Suppressor macrophage treated with lipopolysaccharide for 1 hour (primary cell): ENCODE data around the gene S100A16.
"Not testable (repeated sequence)": the region's sequence is repeated elsewhere in the genome, so short reads cannot be mapped to it uniquely, and the experiment has no call there.

Source experiments
- DNase-seq, 3 donors: peaks; one replicate each; pipeline ENCODE4 v3.0.0-alpha.2; 2020 to 2022

The S100A16 gene, protein sequence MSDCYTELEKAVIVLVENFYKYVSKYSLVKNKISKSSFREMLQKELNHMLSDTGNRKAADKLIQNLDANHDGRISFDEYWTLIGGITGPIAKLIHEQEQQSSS

GRCh38 chr1:153612755-153613331 is at the start of gene S100A16:
TSS of gene S100A16 (minus strand) at chr1:153613137. CDS start at chr1:153608151, 4,986 bp downstream.
- no peak for DNase-seq

DNA sequence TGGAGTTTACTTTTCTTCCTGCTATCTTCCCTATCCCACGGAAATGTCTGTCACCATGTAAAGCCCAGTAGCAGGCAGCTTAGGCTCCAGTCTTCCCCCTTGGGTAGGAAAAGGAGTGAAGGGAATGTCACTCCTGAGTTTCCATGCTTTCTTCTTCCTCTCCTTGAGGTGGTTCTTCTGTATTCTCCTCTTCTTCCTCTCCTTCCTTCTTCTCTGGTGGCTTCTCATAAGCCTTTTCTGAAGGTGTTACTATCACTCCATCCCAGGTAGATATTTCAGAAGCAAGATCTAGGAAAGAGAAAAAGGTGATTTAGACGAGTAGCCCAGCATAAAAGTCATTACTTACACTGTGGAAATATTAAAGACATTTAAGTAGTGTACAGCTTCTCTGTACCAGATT is 49.3 kb upstream of the S100A16 start:
- DNase-seq = no peak

- DNase-seq = no peak
Measured at GRCh38 chr1:153661111-153661708, 48.3 kb upstream of the S100A16 start.

GRCh38 chr1:153659656-153660055 is 46.7 kb upstream of the S100A16 start:
- no peak for DNase-seq

DNA sequence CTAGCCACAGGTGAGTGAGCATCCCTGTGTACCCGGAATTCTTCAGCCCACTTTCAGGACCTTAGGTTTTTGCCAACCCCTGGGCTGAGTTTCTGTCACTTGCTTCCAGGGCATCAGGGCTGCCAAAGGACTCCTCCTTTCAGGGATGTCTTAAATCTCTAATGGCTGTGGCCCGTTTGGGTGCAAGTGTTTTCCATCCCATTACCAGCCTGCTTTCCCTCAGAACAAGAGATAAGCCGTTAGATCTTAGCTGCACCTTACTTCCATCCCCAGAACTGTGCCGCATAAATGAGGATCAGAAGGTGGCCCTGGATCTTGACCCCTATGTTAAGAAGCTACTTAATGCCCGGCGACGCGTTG is 46.2 kb upstream of the S100A16 start:
- DNase-seq = no peak

GRCh38 chr1:153658400-153659174 is 45.6 kb upstream of the S100A16 start, which contains the start of gene SNAPIN:
TSS of gene SNAPIN (plus strand) at chr1:153658703. CDS start at chr1:153658744, 41 bp downstream.
- DNase-seq = peak; percentile 93 to 96 (median 95)

- DNase-seq = no peak
Measured at GRCh38 chr1:153655333-153655732, 42.4 kb upstream of the S100A16 start.

DNA sequence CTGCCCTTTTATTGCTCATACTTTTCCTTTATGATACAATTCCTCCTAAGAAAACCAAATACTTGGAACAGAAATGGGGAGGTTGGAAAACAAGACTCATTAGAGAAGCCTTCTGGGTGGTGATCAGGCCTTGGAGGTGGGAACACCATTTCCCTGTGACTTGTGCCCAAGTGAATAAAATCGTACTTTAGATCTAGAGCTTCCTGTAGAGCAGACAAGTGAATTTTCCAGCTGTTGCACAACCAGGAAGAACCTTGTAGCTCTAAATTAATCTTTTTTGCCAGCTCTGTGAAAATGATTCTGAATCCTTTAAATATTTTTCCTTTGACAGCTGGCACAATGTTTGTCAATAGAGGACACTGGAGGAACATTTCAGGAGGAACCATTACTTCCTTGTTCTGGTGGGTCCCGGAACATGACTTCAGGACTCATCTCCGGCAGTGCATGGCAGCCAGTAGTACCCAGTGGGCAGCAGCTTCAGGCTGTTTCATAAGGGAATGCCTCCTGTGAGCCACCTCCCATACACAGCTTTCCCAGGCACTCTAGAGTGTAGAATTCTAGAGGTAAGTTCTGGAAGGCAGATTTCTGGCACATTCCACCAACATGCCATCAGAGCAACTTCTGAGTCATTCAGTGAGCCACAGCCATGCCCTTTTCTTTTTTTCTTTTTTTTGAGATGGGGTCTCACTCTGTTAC is 40.0 kb upstream of the S100A16 start:
- peak; percentile 67 to 79 (median 70) for DNase-seq

GRCh38 chr1:153651771-153652170 is 38.8 kb upstream of the S100A16 start:
- no peak for DNase-seq

DNA sequence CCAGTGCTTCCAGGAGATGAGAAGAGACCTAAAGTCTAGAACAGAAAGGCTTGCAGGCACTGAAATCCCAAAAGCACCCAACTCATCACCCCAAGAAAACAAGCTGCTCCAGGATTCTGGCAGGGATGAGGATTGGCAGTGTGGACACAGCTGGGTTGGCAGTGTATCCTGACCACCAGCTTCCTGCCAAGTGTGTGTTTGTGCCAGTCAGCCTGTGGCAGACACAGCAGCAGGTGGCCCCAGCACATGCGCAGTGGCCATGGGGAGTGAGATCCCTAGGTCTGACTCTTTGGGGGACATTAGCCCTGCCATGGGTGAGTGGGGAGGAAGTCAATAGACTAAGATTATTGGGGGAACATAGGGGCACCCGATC is 36.9 kb upstream of the S100A16 start:
- DNase-seq = no peak

DNA sequence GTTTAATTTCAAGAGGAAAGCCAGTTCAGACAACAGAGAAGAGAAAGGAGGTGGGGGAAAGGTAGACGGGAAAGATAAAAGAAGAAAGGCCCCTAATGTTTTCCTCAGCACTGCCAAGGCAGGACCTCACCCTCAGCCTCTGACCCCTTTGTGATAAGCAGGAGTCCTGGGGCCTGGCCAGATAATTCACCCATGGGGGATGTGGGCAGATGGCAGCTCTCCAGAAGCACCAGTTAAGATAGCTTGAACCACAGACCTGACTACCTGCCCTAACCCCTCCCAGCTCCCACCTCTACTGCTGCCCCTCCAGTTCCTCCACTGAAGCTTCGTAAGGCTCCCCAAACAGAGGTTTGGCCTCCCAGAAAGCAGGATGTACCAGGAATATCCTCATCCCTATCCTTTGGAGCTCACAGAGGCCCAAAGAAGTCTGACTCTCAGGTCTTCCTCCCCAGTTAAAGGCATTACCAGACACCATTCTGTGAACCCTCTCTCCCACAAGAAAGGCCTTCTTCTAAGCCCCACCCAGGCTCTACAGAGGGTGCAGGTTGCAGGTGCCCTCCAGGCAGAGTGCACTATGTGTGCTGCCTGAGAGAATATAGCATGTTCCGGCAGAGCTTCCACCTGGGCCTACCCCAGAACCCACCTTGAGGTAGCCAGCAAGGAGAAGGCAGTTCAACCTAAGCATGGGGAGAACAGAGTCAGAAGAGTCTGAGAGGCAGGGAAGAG is 36.4 kb upstream of the S100A16 start:
- DNase-seq = no peak

- DNase-seq = no peak
Measured at GRCh38 chr1:153648000-153648643, 35.2 kb upstream of the S100A16 start.

- DNase-seq = no peak
Measured at GRCh38 chr1:153647346-153647714, 34.4 kb upstream of the S100A16 start.

DNA sequence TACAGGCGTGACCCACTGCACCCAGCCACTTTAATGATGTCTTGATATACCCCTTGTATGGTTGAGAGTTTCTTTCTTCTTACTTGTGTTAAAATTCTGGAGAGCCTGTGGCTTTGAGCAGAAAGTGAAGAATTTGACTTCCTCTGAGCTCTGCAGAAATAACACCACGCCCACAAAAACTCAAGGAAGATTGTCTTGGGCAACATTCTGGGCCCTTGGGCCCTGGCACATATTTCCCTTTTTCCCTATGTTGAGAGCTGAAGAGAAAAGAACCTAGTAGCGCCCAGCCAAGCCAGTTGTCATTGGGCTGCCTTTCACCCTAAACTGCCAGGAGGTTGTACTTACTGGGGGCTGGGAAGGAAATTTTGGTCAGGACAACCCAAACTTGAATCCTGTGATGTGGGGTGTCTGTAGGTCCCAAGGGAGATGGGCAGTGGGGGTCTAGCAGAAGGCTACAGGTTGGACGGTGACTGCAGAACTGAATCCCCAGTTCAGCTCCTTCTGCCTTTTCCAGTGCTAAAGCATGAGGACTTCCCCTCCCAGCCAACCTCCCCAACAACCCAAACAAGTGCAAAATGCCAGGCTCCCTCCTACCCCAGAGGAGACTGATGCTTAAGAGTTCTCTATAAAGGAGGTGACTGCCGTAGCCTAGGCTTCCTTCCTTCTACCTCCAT is 33.9 kb upstream of the S100A16 start:
- peak; percentile 80 to 88 (median 82) for DNase-seq

GRCh38 chr1:153643816-153644215 is 30.9 kb upstream of the S100A16 start:
- no peak for DNase-seq

- DNase-seq = no peak
Measured at GRCh38 chr1:153643100-153643499, 30.2 kb upstream of the S100A16 start.

GRCh38 chr1:153642161-153642560 is 29.2 kb upstream of the S100A16 start:
- DNase-seq = no peak

DNA sequence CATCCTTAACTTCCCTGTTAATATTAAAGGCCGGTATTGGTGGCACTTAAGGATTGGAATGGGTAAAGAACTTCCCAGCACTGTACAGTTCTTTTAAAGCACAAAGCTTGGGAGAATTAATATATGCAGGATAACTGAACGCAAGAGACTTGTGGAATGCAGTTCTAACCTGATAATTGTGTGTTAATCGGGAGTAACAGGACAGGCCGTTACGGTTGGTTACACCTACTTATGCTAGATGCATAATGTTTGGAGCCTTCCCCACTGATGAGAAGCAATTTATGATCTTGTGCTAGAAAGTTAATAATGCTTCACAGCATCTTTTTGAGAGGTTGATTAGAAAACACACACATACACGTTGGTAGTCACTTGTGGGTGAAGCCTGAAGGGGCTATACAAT is 27.9 kb upstream of the S100A16 start:
- no peak for DNase-seq

DNA sequence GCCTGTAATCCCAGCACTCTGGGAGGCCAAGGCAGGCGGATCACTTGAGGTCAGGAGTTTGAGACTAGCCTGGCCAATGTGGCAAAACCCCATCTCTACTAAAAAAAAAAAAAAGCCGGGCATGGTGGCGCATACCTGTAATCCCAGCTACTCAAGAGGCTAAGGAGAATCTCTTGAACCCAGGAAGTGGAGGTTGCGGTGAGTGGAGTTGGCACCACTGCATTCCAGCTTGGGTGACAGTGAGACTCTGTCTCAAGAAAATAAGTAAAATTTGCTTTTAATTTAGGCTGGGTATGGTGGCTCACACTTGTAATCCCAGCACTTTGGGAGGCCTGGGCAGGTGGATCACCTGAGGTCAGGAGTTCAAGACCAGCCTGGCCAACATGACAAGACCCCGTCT is 27.3 kb upstream of the S100A16 start:
- DNase-seq = not testable (repeated sequence)

DNA sequence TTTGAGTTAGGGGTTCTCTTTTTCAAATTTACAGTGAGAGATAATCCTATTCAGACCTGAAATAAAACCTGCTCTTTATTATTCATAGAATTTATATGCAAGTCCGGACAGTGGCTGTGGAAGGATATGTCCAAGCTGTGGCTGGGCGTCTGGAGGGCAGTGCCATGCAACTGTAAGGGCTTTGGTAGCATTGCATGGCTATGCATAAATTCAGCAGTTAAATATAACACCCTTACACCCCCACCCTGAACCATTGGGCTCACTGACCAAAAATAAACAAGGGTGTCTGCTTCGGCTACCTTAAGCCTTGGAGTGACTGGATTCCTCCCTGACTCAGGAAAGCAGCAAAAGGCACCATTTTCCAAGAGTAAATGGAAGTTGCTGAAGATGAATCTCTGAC is 26.3 kb upstream of the S100A16 start:
- no peak for DNase-seq

DNA sequence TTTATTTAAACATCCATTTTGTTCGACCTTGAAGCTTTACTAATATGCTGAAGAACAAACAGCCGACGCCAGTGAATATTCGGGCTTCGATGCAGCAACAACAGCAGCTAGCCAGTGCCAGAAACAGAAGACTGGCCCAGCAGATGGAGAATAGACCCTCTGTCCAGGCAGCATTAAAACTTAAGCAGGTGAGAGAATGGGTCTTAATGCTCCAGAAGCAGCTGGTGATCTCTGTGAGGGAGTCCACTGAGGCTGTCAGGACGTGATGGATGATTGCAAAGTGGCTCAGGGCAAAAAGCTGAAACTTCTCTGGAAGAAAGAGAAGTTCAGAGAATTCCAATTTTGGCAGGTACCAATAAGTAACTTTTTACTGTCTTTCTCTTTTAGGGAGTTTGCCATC is 25.3 kb upstream of the S100A16 start:
- DNase-seq = no peak

- no peak for DNase-seq
Measured at GRCh38 chr1:153636312-153636711, 23.4 kb upstream of the S100A16 start.
